LNCAP (cell line): Measurements from ENCODE around the gene ANKS1A.

ENCODE experiments used
- CTCF ChIP-seq: fragments of 450-650 bp; IDR thresholded peaks from 2 replicates; pipeline ENCODE4 v1.5.1; 2017; ENCODE audit warnings: mild to moderate bottlenecking

ANKS1A gene

GRCh38 chr6:34916348-34916967 lies 27.4 kb downstream of the ANKS1A start:
- TF ChIP-seq CTCF: no peak

GRCh38 chr6:34917626-34918285 lies 28.7 kb downstream of the ANKS1A start:
- TF ChIP-seq CTCF: no peak

GRCh38 chr6:34919651-34920050 lies 30.6 kb downstream of the ANKS1A start:
- no peak for TF ChIP-seq CTCF

- no peak for TF ChIP-seq CTCF
Observed at GRCh38 chr6:34920097-34920496, 31.0 kb downstream of the ANKS1A start.

GRCh38 chr6:34922177-34922663 lies 33.2 kb downstream of the ANKS1A start:
- TF ChIP-seq CTCF: no peak

DNA sequence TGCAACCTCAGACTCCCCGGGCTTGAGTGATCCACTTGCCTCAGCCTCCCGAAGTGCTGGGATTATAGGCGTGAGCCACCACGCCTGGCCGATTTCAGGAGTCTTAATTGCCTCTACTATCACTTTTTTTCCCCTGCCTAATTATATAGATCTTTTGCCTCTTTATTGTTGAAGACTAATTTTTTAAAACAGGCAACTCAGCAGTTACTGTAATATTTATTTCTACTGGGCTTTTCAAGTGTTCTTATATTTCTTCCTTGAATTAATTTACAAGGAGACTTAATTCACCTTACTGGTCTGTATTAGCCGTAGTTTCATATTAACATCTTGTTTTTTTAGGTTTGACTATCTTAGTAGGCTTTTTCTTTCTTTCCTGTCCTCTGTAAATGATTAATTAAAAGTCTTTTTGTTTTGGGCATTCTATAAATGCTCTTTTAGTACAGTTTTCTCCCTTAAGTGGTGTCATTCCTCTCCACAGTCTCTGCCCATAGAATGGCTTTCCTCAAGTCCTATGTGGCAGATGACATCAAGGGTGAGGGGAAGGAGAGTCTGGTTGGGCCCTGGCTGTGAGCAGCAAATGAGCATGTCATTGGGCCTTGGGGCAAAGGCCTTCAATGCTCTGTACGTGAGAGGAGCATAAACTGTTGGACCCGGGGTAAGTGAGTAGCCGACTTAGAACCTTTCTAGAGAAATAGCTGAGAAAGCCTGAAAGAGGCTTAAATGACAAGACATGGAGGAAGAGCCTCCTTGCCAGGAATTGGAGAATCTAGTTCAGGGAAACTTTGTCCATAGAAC lies 36.0 kb downstream of the ANKS1A start:
- no peak for TF ChIP-seq CTCF

GRCh38 chr6:34926655-34927054 lies 37.6 kb downstream of the ANKS1A start:
- no peak for TF ChIP-seq CTCF
